GM12801 (cell line): Measurements from ENCODE around the gene SMARCD3.

Experiments used
- CTCF ChIP-seq: IDR thresholded peaks from one replicate; pipeline ENCODE4 v1.5.1; 2011; ENCODE audit warnings: control low read depth; ENCODE audit not compliant: insufficient read length; ENCODE audit errors: extremely low read depth

SMARCD3 gene

GRCh38 chr7:151212626-151213025 is 35.9 kb downstream of the SMARCD3 start:
- no peak for TF ChIP-seq CTCF

- TF ChIP-seq CTCF: no peak
Observed at GRCh38 chr7:151211155-151211772, 37.2 kb downstream of the SMARCD3 start.

- TF ChIP-seq CTCF: no peak
Observed at GRCh38 chr7:151210087-151210854, 38.2 kb downstream of the SMARCD3 start, which contains the start of gene H2BK1. H2BK1 (minus strand) TSS chr7:151210488; CDS start chr7:151210318, 170 bp downstream.

GRCh38 chr7:151209588-151209987 is 38.9 kb downstream of the SMARCD3 start:
- TF ChIP-seq CTCF: no peak

- no peak for TF ChIP-seq CTCF
Observed at GRCh38 chr7:151208253-151208862, 40.1 kb downstream of the SMARCD3 start.

- TF ChIP-seq CTCF: no peak
Observed at GRCh38 chr7:151207804-151208203, 40.7 kb downstream of the SMARCD3 start.

GRCh38 chr7:151207315-151207714 is 41.2 kb downstream of the SMARCD3 start:
- TF ChIP-seq CTCF: no peak
